ENCODE results near the gene KLC3. TPM values are rescaled to one million over a fixed set of nuclear protein-coding genes. Genes with fewer than 3 reads are reported as not detected.

The KLC3 gene
- total RNA-seq, 4 donors from 2014 or later: not detected

DNA sequence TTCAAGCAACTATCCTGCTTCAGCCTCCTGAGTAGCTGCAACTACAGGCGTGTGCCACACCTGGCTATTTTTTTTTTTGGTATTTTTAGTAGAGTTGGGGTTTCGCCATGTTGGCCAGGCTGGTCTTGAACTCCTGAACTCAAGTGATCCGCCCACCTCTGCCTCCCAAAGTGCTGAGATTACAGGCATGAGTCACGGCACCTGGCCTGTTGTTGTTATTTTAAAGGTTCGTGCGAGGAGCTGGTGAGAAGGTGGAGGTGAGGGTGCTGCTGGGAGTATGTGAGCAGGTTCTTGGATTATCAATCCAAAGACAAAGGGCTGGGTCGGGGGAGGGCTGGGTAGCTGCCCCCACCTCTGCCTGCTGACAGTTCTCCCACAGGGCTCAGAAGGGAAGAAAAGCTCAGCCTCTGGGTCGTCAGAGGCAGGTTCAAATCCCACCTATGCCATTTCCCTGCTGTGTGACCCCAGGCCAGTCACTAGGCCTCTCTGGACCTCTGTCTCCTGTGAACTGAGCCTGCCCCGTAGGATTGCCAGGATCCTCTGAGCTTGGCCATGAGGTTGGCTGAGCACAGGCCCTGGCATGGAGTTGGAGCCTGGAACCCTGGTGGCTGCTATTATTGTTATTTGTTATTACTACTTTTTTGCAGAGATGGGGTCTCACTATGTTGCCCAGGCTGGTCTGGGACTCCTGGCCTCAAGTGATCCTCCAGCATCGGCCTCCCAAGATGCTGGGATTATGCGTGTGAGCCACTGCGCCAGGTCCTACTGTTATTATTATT is 19.4 kb upstream of the KLC3 start:
- Histone ChIP-seq H3K36me3 (no peaks in the 10 kb centered on the region), H3K27ac (no peak overlapping the region), H3K27me3 (peaks cover 0 to 7% of the 10 kb centered on the region in 2 donors), H3K4me3 (no peak overlapping the region), H3K4me1 (peaks cover 0 to 6% (median 0%) of the 10 kb centered on the region in 4 donors), H3K9me3 (no peaks in the 10 kb centered on the region)
- no peak for DNase-seq
- TF ChIP-seq POLR2A (IDR thresholded peaks at IDR 0.05): no peak
- TF ChIP-seq, protein P1, sequence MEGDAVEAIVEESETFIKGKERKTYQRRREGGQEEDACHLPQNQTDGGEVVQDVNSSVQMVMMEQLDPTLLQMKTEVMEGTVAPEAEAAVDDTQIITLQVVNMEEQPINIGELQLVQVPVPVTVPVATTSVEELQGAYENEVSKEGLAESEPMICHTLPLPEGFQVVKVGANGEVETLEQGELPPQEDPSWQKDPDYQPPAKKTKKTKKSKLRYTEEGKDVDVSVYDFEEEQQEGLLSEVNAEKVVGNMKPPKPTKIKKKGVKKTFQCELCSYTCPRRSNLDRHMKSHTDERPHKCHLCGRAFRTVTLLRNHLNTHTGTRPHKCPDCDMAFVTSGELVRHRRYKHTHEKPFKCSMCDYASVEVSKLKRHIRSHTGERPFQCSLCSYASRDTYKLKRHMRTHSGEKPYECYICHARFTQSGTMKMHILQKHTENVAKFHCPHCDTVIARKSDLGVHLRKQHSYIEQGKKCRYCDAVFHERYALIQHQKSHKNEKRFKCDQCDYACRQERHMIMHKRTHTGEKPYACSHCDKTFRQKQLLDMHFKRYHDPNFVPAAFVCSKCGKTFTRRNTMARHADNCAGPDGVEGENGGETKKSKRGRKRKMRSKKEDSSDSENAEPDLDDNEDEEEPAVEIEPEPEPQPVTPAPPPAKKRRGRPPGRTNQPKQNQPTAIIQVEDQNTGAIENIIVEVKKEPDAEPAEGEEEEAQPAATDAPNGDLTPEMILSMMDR (IDR thresholded peaks at IDR 0.05): no peak

DNA sequence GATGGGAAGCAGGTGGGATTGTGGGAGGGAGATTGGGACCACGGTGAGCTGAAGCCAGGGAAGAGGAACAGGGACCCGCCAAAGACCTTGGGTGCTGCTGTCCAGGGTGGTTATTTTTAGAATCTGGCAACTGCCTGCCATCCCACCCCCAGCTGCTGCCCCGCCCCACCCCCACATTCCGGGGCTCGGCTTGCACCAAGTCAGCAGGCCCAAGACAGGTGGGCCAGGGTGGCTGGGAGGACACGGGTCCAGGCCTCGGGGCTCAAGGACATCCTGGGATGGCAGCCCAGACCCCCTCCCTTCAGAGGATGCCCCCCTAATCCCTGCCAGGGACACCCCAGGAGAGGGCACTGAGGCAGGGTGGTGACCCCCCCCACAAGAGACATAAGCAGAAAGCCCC is 18.7 kb upstream of the KLC3 start:
- Histone ChIP-seq H3K27ac (no peak overlapping the region), H3K27me3 (peaks cover 0 to 7% of the 10 kb centered on the region in 2 donors), H3K36me3 (no peaks in the 10 kb centered on the region), H3K4me1 (peaks cover 0 to 6% (median 0%) of the 10 kb centered on the region in 4 donors), H3K9me3 (no peaks in the 10 kb centered on the region), H3K4me3 (no peak overlapping the region)
- DNase-seq: no peak
- TF ChIP-seq, protein P1 (IDR thresholded peaks at IDR 0.05): no peak
- TF ChIP-seq POLR2A (IDR thresholded peaks at IDR 0.05): no peak

DNA sequence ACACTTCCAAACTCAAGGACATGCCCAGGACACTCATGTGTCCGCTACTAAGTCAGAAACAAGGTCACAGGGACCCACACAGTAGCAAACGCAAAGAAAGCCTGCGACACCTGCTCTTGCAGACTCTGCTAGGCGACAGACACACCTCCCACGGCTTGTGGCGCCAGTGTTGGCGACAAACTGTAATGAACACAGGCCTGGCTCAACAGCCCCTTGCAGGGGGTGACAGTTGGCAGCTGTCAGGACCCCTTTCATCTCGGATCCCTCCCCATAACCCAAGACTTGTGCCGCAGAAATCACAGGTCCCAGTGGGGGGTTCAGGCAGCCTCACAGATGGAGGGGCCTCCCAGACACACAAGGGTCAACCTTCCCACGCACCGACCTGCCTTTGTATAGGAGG is 18.2 kb upstream of the KLC3 start:
- no peak for DNase-seq
- TF ChIP-seq POLR2A (IDR thresholded peaks at IDR 0.05): no peak
- TF ChIP-seq, protein P1 (IDR thresholded peaks at IDR 0.05): no peak

DNA sequence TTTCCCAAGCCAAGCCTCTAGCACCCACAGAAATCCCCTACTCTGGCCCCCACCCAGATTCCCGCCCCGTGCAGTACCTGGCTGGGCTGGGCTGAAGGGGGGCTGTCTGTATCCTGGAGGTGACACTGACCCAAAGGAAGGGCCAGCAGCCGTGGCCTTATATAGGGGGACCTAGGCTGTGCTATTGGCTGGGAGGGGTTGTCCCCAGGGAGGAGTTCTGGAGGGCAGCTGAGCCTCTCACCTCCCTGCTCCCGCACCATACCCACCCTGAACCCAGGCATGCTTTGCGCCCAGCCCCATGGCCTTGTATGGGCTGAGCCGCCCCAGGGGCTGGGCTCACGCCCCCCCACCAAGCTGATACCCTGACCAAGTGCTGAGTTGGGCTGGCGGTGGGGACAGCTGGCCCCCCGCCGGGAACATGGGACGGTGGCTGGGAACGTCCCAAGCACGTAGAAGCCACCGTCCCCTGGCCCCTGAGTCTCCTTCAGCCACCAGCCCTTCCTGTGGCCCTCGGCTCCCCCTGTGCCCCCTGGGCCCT is 17.7 kb upstream of the KLC3 start, which contains the start of gene CKM:
CKM (minus strand) TSS at position 132 of the 538 bp plus-strand sequence. CDS start 3,162 bp downstream, outside the sequence.
- Histone ChIP-seq H3K4me3 (peak within 1 kb of the TSS in 2 of 4 donors; percentile 11 to 12), H3K9me3 (no peaks in the 10 kb centered on the region), H3K27ac (no peak within 1 kb of the TSS), H3K36me3 (no peaks in the 10 kb centered on the region), H3K27me3 (peaks cover 0 to 7% of the 10 kb centered on the region in 2 donors), H3K4me1 (peaks cover 0 to 6% (median 0%) of the 10 kb centered on the region in 4 donors)
- DNase-seq: no peak
- no peak for TF ChIP-seq POLR2A (IDR thresholded peaks at IDR 0.05)

More for the DNA sequence above, 18.2 kb upstream of the KLC3 start:
- no peaks in the 10 kb centered on the region for H3K9me3 ChIP-seq
- H3K27ac ChIP-seq: no peak overlapping the region
- no peaks in the 10 kb centered on the region for H3K36me3 ChIP-seq
- no peak overlapping the region for H3K4me3 ChIP-seq
- H3K4me1 ChIP-seq: peaks cover 0 to 6% (median 0%) of the 10 kb centered on the region in 4 donors
- H3K27me3 ChIP-seq: peaks cover 0 to 7% of the 10 kb centered on the region in 2 donors

DNA sequence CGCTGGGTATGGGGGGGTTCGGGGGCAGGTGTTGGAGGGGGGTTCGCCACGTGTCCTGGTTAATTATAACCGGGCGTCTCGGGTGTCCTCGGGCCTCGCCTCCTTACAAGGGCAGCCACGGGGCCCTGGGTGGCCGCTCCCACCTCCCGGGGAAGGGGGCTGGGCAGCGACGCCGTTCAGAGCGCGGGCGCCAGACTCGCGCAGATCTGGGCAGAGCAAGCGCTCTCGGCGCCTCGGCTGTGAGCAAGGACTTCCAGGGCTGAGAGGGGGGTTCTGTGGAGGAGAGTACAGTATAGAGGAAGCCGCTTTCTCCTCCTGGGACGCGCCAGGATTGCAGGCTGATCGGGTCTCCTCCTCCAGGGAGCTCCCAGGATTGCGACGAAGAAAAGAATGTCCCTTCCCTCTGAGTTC is 16.9 kb upstream of the KLC3 start:
- H3K4me1 ChIP-seq: peaks cover 0 to 6% (median 0%) of the 10 kb centered on the region in 4 donors
- peaks cover 0 to 7% of the 10 kb centered on the region in 2 donors for H3K27me3 ChIP-seq
- no peak overlapping the region for H3K27ac ChIP-seq
- H3K4me3 ChIP-seq: peak overlapping the region in 2 of 4 donors; percentile 11 to 12
- no peaks in the 10 kb centered on the region for H3K9me3 ChIP-seq
- DNase-seq: no peak
- TF ChIP-seq, protein P1 (IDR thresholded peaks at IDR 0.05): no peak
- TF ChIP-seq POLR2A (IDR thresholded peaks at IDR 0.05): no peak
- H3K36me3 ChIP-seq: no peaks in the 10 kb centered on the region

DNA sequence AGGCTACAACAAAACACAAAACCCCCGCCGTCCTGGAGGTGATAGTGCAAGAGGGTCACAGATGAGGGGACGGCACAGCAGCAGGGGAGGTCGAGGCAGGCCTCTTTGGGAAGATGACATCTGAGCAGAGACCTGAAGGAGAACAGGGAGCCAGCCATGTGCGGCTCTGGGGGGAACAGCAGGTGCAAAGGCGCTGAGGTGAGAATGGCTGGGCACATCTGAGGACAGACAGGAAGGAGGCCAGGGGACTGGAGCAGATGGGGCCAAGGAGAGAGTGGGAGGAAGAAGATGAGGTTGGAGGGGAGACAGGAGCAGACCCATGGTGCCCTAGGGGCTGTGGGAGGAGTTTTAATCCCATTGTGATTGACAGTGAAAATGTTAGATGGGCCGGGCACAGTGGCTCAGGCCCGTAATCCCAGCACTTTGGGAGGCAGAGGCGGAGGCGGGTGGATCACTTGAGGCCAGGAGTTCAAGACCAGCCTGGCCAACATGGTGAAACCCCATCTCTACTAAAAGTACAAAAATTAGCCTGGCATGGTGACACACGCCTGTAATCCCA is 16.1 kb upstream of the KLC3 start:
- Histone ChIP-seq H3K4me1 (peaks cover 0 to 6% (median 0%) of the 10 kb centered on the region in 4 donors), H3K36me3 (no peaks in the 10 kb centered on the region), H3K27ac (no peak overlapping the region), H3K4me3 (no peak overlapping the region), H3K27me3 (peaks cover 0 to 7% of the 10 kb centered on the region in 2 donors), H3K9me3 (no peaks in the 10 kb centered on the region)
- DNase-seq: no peak
- no peak for TF ChIP-seq POLR2A (IDR thresholded peaks at IDR 0.05)
- TF ChIP-seq, protein P1 (IDR thresholded peaks at IDR 0.05): no peak
